ENCODE results near the gene CEACAM6. TPM values are rescaled to one million over a fixed set of nuclear protein-coding genes. Genes with fewer than 3 reads are reported as not detected.

The CEACAM6 gene
- polyA plus RNA-seq, 1 of the 3 experiments (the other 2 are of a cell fraction) = not detected

DNA sequence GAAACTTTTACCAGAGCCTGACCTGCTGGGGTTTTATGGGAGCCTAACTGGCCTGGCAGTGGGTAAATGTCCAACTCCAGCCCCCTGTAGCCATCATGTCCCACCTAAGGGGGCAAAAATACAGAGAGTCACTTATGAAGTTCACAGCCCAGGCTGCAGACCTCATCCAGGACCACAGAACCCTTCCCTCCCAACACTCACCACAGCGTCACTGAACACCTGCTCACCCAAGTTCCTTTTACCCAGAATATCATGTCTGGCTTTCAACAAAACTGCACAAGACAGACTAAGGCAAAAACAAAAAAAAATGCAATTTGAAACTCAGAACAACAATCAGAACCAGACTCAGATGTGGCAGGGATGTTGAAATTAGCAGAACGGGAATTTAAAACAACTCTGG, 47.4 kb downstream of the CEACAM6 start:
- no peaks in the 10 kb centered on the region for H3F3A ChIP-seq (replicated peaks; ENCODE audit: insufficient read depth)
- no peaks in the 10 kb centered on the region for H3K9me3 ChIP-seq
- H3K27ac ChIP-seq (ENCODE audit: low read depth in 2 of 2, low read length in 1 of 2) = no peak overlapping the region
- H3K4me2 ChIP-seq = no peak overlapping the region
- ChIA-PET POLR2A (no interaction called here), CTCF (interaction anchor here (1.2 to 1.9 kb wide), 4 partner anchors 8 to 18 kb away, joined by 3 to 11 read pairs (median 6); no protein-coding TSS in a partner anchor)
- H2AFZ ChIP-seq (ENCODE audit: low read depth) = no peak overlapping the region
- H3K9ac ChIP-seq = no peak overlapping the region
- no peak overlapping the region for H3K4me3 ChIP-seq (ENCODE audit: low read depth in 2 of 2, low read length in 1 of 2)
- peaks cover 50% of the 10 kb centered on the region; the same call in 1 of the 2 replicates for H3K27me3 ChIP-seq (ENCODE audit: insufficient read depth)
- H3K4me1 ChIP-seq (ENCODE audit: control insufficient read depth in 1 of 2, insufficient read depth in 2 of 2, low read depth in 1 of 2, low read length in 1 of 2) = no peaks in the 10 kb centered on the region
- no peaks in the 10 kb centered on the region for H3K36me3 ChIP-seq (replicated peaks in 1 of 2; ENCODE audit: control insufficient read depth in 1 of 2, insufficient read depth in 2 of 2, low read length in 1 of 2)
- no peaks in the 10 kb centered on the region for H4K20me1 ChIP-seq (ENCODE audit: insufficient read depth)
- no peaks in the 10 kb centered on the region for H3K79me2 ChIP-seq (ENCODE audit: insufficient read depth)
- WGBS (ENCODE audit: low lambda C conversion rate) = 15% methylated on average over 2 of the region's 2 CpGs
- no peaks in the 10 kb centered on the region for H3K9me2 ChIP-seq
- DNase-seq = no peak
- no peak for TF ChIP-seq NRF1 (IDR thresholded peaks at IDR 0.05; ENCODE audit: low read depth, low read length)
- TF ChIP-seq RXRA (IDR thresholded peaks at IDR 0.05; ENCODE audit: borderline replicate concordance, low read depth) = no peak
- TF ChIP-seq ELF1 (IDR thresholded peaks at IDR 0.05) = no peak
- TF ChIP-seq, protein P1, sequence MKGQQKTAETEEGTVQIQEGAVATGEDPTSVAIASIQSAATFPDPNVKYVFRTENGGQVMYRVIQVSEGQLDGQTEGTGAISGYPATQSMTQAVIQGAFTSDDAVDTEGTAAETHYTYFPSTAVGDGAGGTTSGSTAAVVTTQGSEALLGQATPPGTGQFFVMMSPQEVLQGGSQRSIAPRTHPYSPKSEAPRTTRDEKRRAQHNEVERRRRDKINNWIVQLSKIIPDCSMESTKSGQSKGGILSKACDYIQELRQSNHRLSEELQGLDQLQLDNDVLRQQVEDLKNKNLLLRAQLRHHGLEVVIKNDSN (IDR thresholded peaks at IDR 0.05; ENCODE audit: borderline replicate concordance, low read depth) = no peak
- TF ChIP-seq NFIC (IDR thresholded peaks at IDR 0.05; ENCODE audit: borderline replicate concordance) = no peak
- TF ChIP-seq, protein P2, sequence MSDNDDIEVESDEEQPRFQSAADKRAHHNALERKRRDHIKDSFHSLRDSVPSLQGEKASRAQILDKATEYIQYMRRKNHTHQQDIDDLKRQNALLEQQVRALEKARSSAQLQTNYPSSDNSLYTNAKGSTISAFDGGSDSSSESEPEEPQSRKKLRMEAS (IDR thresholded peaks at IDR 0.05; ENCODE audit: low read depth) = no peak

DNA sequence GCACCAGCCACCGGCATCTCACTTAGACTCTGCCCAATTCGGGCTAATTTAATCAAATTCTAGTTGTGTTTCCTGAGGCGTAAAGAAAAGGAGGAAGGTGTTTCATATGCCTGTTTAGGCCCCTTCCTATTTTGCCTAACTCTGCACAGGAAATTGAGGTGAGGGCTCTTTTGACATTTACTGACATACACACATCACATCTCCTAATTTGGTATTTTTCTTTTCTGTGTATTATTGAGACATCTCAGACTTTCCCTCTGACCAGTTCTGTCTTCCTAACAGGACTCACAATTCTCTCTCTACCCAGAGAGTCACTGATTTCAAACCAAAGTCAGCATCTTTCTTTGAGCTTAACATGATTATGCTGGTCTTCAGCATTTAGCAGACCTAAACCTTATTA, 49.0 kb downstream of the CEACAM6 start:
- H3K79me2 ChIP-seq (ENCODE audit: insufficient read depth) = no peaks in the 10 kb centered on the region
- H4K20me1 ChIP-seq (ENCODE audit: insufficient read depth) = no peaks in the 10 kb centered on the region
- H2AFZ ChIP-seq (ENCODE audit: low read depth) = no peak overlapping the region
- no peaks in the 10 kb centered on the region for H3F3A ChIP-seq (replicated peaks; ENCODE audit: insufficient read depth)
- POLR2A ChIA-PET = no interaction called here
- H3K36me3 ChIP-seq (replicated peaks in 1 of 2; ENCODE audit: control insufficient read depth in 1 of 2, insufficient read depth in 2 of 2, low read length in 1 of 2) = no peaks in the 10 kb centered on the region
- H3K4me3 ChIP-seq (ENCODE audit: low read depth in 2 of 2, low read length in 1 of 2) = no peak overlapping the region
- CTCF ChIA-PET = interaction anchor here (1.0 to 3.0 kb wide), 4 partner anchors 9 to 231 kb away, joined by 3 to 11 read pairs (median 5); no protein-coding TSS in a partner anchor
- TF ChIP-seq POLR2AphosphoS5 (IDR thresholded peaks at IDR 0.05; ENCODE audit: low read depth, low read length) (no peak), RCOR1 (IDR thresholded peaks at IDR 0.05; ENCODE audit: low read length) (no peak), NRF1 (IDR thresholded peaks at IDR 0.05; ENCODE audit: low read depth, low read length) (no peak), NFIC (IDR thresholded peaks at IDR 0.05; ENCODE audit: borderline replicate concordance) (no peak), ZBTB33 (IDR thresholded peaks at IDR 0.05; ENCODE audit: borderline replicate concordance, low read depth) (no peak)
- no peak overlapping the region for H3K4me2 ChIP-seq
- H3K9ac ChIP-seq = no peak overlapping the region
- 18% methylated on average over 3 of the region's 3 CpGs for WGBS (ENCODE audit: low lambda C conversion rate)
- DNase-seq = no peak
- no peak overlapping the region for H3K27ac ChIP-seq (ENCODE audit: low read depth in 2 of 2, low read length in 1 of 2)
- H3K9me3 ChIP-seq = no peaks in the 10 kb centered on the region
- H3K9me2 ChIP-seq = no peaks in the 10 kb centered on the region
- H3K4me1 ChIP-seq (ENCODE audit: control insufficient read depth in 1 of 2, insufficient read depth in 2 of 2, low read depth in 1 of 2, low read length in 1 of 2) = no peaks in the 10 kb centered on the region
- H3K27me3 ChIP-seq (ENCODE audit: insufficient read depth) = peaks cover 50% of the 10 kb centered on the region; the same call in 1 of the 2 replicates

Measured in SK-N-SH (cell line).